Measurements from ENCODE around the gene MESP1. TPM values are rescaled to one million over a fixed set of nuclear protein-coding genes. Genes with fewer than 3 reads are reported as not detected.

The MESP1 gene
- total RNA-seq, 1 experiment from 2014 or later = 32.9 TPM

GRCh38 chr15:89768071-89768500 is 17.0 kb upstream of the MESP1 start:
- no peaks in the 10 kb centered on the region for H3K9me3 ChIP-seq (ENCODE audit: low read length)
- no peaks in the 10 kb centered on the region for H3K79me2 ChIP-seq (ENCODE audit: low read length)
- POLR2A ChIA-PET (ENCODE audit: unreplicated experiment) = no interaction called here
- H3K4me2 ChIP-seq (ENCODE audit: low read length) = no peak overlapping the region
- peaks cover 18% of the 10 kb centered on the region; the same call in 1 of the 2 replicates for H3K4me1 ChIP-seq (ENCODE audit: insufficient read depth, low read length)
- DNase-seq (no peak), ATAC-seq (no peak)
- no peak overlapping the region for H3K9ac ChIP-seq (ENCODE audit: low read length)
- no peak overlapping the region for H2AFZ ChIP-seq (ENCODE audit: low read length)
- no TSS peak for BruUV-seq (replicated peaks)
- H3K36me3 ChIP-seq (ENCODE audit: low read depth, low read length) = no peaks in the 10 kb centered on the region
- no peaks in the 10 kb centered on the region for H3K27me3 ChIP-seq (ENCODE audit: low read length)
- no peaks in the 10 kb centered on the region for H4K20me1 ChIP-seq (ENCODE audit: low read length)
- no peak overlapping the region for H3K27ac ChIP-seq (ENCODE audit: low read length)
- no peaks in the 10 kb centered on the region for H3K9me2 ChIP-seq (replicated peaks; ENCODE audit: low read length)
- TF ChIP-seq CTCF (conservative IDR thresholded peaks at IDR 0.05; ENCODE audit: low read depth, low read length) (no peak), EZH2 (IDR thresholded peaks at IDR 0.05; ENCODE audit: low read length, unreplicated experiment) (no peak)
- CTCF ChIA-PET = no interaction called here
- H3K4me3 ChIP-seq (ENCODE audit: low read length) = no peak overlapping the region
- intact Hi-C loops (cut with micrococcal nuclease) = no loop called here
- H3F3A ChIP-seq (ENCODE audit: low read length, unreplicated experiment) = no peaks in the 10 kb centered on the region

GRCh38 chr15:89767411-89767915 is 16.4 kb upstream of the MESP1 start:
- H3K9ac ChIP-seq (ENCODE audit: low read length) = no peak overlapping the region
- no peaks in the 10 kb centered on the region for H3F3A ChIP-seq (ENCODE audit: low read length, unreplicated experiment)
- no peaks in the 10 kb centered on the region for H3K27me3 ChIP-seq (ENCODE audit: low read length)
- no peak overlapping the region for H3K4me3 ChIP-seq (ENCODE audit: low read length)
- CTCF ChIA-PET = no interaction called here
- no TSS peak for BruUV-seq (replicated peaks)
- H3K4me1 ChIP-seq (ENCODE audit: insufficient read depth, low read length) = peaks cover 14% of the 10 kb centered on the region; the same call in 1 of the 2 replicates
- H3K9me2 ChIP-seq (replicated peaks; ENCODE audit: low read length) = no peaks in the 10 kb centered on the region
- H4K20me1 ChIP-seq (ENCODE audit: low read length) = no peaks in the 10 kb centered on the region
- H3K9me3 ChIP-seq (ENCODE audit: low read length) = no peaks in the 10 kb centered on the region
- intact Hi-C loops (cut with micrococcal nuclease) = no loop called here
- POLR2A ChIA-PET (ENCODE audit: unreplicated experiment) = no interaction called here
- no peak overlapping the region for H3K4me2 ChIP-seq (ENCODE audit: low read length)
- TF ChIP-seq EZH2 (IDR thresholded peaks at IDR 0.05; ENCODE audit: low read length, unreplicated experiment) = no peak
- no peak overlapping the region for H2AFZ ChIP-seq (ENCODE audit: low read length)
- H3K79me2 ChIP-seq (ENCODE audit: low read length) = no peaks in the 10 kb centered on the region
- ATAC-seq (no peak; the same call in 1 of the 2 replicates), DNase-seq (no peak)
- H3K36me3 ChIP-seq (ENCODE audit: low read depth, low read length) = no peaks in the 10 kb centered on the region
- H3K27ac ChIP-seq (ENCODE audit: low read length) = no peak overlapping the region

GRCh38 chr15:89766357-89767311 is 15.6 kb upstream of the MESP1 start:
- Histone ChIP-seq H3K4me2 (ENCODE audit: low read length) (no peak overlapping the region), H3K79me2 (ENCODE audit: low read length) (no peaks in the 10 kb centered on the region), H4K20me1 (ENCODE audit: low read length) (no peaks in the 10 kb centered on the region), H3K4me3 (ENCODE audit: low read length) (no peak overlapping the region), H3K36me3 (ENCODE audit: low read depth, low read length) (no peaks in the 10 kb centered on the region), H3F3A (ENCODE audit: low read length, unreplicated experiment) (no peaks in the 10 kb centered on the region), H3K9me2 (replicated peaks; ENCODE audit: low read length) (no peaks in the 10 kb centered on the region), H3K27ac (ENCODE audit: low read length) (no peak overlapping the region), H3K27me3 (ENCODE audit: low read length) (no peaks in the 10 kb centered on the region), H3K9me3 (ENCODE audit: low read length) (no peaks in the 10 kb centered on the region), H2AFZ (ENCODE audit: low read length) (no peak overlapping the region), H3K9ac (ENCODE audit: low read length) (no peak overlapping the region), H3K4me1 (ENCODE audit: insufficient read depth, low read length) (peaks cover 23% of the 10 kb centered on the region)
- ATAC-seq (no peak), DNase-seq (no peak)
- no TSS peak for BruUV-seq (replicated peaks)
- intact Hi-C loops (cut with micrococcal nuclease) = no loop called here
- TF ChIP-seq EZH2phosphoT487 (IDR thresholded peaks at IDR 0.05; ENCODE audit: borderline replicate concordance, low read length) = no peak
- no peak for TF ChIP-seq CTCF (conservative IDR thresholded peaks at IDR 0.05; ENCODE audit: low read depth, low read length)
- no peak for TF ChIP-seq EZH2 (IDR thresholded peaks at IDR 0.05; ENCODE audit: low read length, unreplicated experiment)
- ChIA-PET CTCF (no interaction called here), POLR2A (ENCODE audit: unreplicated experiment) (no interaction called here)

Data from PC-3 (cell line).